Activated CD8-positive, alpha-beta T cell treated with anti-CD3 and anti-CD28 coated beads for 36 hours (primary cell): ENCODE data around the gene BMP7. TPM values are rescaled to one million over a fixed set of nuclear protein-coding genes. Genes with fewer than 3 reads are reported as not detected.

ENCODE experiments used
- ATAC-seq: fragments of 200-7000 bp; cut with Tn5 transposase; one replicate; pipeline ENCODE4 v1.10.0; 2021; ENCODE audit warnings: mild to moderate bottlenecking, moderate library complexity
- CTCF ChIA-PET: fragments of 350-600 bp; sonication (Branson Sonifier 250); formaldehyde crosslinking; loops from one replicate; lab custom pipeline; 2021; ENCODE audit warnings: antibody characterized with exemption; lab: Charles Lee
- POLR2A ChIA-PET: fragments of 350-600 bp; sonication (Branson Sonifier 250); formaldehyde crosslinking; loops from one replicate; lab custom pipeline; 2021; ENCODE audit warnings: antibody characterized with exemption; lab: Charles Lee
- DNase-seq: peaks from one replicate; pipeline ENCODE4 v3.0.0-alpha.2; 2020
- H3K27ac Mint-ChIP-seq: one replicate; pipeline ENCODE4 v1.8.0; 2021; ENCODE audit warnings: mild to moderate bottlenecking, mixed read lengths
- H3K27me3 Mint-ChIP-seq: one replicate; pipeline ENCODE4 v1.8.0; 2021; ENCODE audit warnings: mixed read lengths
- H3K36me3 Mint-ChIP-seq: one replicate; pipeline ENCODE4 v1.8.0; 2021; ENCODE audit warnings: low read depth, mixed read lengths
- H3K4me1 Mint-ChIP-seq: one replicate; pipeline ENCODE4 v1.8.0; 2021; ENCODE audit warnings: low read depth, mixed read lengths
- H3K4me3 Mint-ChIP-seq: one replicate; pipeline ENCODE4 v1.8.0; 2021; ENCODE audit warnings: mild to moderate bottlenecking, moderate library complexity, mixed read lengths
- H3K9me3 Mint-ChIP-seq: one replicate; pipeline ENCODE4 v1.8.0; 2021; ENCODE audit warnings: mixed read lengths
- intact Hi-C: fragments of 100-400 bp; cut with micrococcal nuclease; formaldehyde crosslinking; loops from one replicate; pipeline ENCODE4 v1.10.0; 2022
- total RNA-seq, 2 experiments: library from RNA; stranded (reverse); gene quantifications; one replicate each; pipeline ENCODE4 v1.2.3, GENCODE V29; 2021
- TF ChIP-seq, protein P1 (sequence below): fragments of 200-600 bp; IDR thresholded peaks from one replicate; pipeline ENCODE4 v1.8.0; 2022; ENCODE audit warnings: antibody characterized with exemption, mild to moderate bottlenecking

BMP7 gene
- total RNA-seq, 2 experiments from 2014 or later = not detected

DNA sequence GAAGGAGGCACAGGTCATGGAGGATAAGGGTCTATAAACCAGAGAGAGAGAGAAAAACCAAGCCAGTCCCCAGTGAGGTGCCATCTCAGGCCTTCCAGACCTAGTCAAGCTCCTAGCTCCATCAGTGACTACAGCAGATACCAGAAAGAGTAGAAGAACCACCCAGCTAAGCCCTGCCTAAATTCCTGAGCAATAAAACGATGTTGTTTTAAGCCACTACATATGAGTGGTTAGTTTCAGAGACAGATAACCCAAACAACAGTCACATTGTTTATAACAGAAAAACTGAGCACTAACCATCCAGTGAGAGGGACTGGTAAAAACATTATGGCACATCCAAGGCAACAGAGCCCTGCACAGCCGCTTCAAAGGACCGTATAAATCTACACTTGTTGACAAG lies 59.2 kb downstream of the BMP7 start:
- H3K9me3 Mint-ChIP-seq = peaks cover 7% of the 10 kb centered on the region
- DNase-seq (no peak), ATAC-seq (no peak)
- no peak overlapping the region for H3K27ac Mint-ChIP-seq
- ChIA-PET POLR2A (no interaction called here), CTCF (no interaction called here)
- intact Hi-C loops = no loop called here
- TF ChIP-seq, protein P1, sequence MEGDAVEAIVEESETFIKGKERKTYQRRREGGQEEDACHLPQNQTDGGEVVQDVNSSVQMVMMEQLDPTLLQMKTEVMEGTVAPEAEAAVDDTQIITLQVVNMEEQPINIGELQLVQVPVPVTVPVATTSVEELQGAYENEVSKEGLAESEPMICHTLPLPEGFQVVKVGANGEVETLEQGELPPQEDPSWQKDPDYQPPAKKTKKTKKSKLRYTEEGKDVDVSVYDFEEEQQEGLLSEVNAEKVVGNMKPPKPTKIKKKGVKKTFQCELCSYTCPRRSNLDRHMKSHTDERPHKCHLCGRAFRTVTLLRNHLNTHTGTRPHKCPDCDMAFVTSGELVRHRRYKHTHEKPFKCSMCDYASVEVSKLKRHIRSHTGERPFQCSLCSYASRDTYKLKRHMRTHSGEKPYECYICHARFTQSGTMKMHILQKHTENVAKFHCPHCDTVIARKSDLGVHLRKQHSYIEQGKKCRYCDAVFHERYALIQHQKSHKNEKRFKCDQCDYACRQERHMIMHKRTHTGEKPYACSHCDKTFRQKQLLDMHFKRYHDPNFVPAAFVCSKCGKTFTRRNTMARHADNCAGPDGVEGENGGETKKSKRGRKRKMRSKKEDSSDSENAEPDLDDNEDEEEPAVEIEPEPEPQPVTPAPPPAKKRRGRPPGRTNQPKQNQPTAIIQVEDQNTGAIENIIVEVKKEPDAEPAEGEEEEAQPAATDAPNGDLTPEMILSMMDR = no peak
- H3K4me1 Mint-ChIP-seq = no peaks in the 10 kb centered on the region
- peaks cover 4% of the 10 kb centered on the region for H3K27me3 Mint-ChIP-seq
- H3K4me3 Mint-ChIP-seq = no peak overlapping the region
- no peaks in the 10 kb centered on the region for H3K36me3 Mint-ChIP-seq

DNA sequence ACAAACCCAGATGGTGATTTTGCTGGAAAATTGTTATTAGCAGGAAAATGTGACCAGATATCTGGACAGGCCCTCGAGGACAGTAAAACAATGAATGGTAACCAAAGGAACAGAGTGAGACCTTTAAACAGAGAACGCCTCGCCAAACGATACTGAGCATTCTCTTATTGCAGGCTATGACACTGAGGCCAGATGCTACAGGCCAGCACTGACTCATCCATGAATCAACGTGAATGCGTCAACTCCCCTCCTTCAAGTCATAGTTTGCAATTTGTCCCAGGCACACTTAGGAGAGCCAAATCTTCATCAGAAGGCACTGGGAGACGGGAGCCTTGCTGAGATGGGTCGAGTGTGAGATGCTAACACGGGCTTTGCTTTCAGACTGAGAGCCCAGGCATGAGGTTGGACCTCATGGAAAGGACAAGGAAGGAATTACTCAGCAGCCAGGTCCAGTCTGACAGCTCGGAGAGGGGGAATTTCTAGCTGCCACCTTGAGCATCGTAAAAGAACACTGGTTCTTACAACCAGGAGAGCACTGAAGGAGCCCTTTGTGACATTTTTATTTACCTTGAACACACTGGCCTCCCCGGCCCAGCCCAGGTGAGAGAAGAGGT lies 60.7 kb downstream of the BMP7 start:
- DNase-seq (no peak), ATAC-seq (no peak)
- Mint-ChIP-seq H3K27me3 (peaks cover 2% of the 10 kb centered on the region), H3K27ac (no peak overlapping the region), H3K4me1 (no peaks in the 10 kb centered on the region), H3K36me3 (no peaks in the 10 kb centered on the region), H3K4me3 (no peak overlapping the region), H3K9me3 (peaks cover 7% of the 10 kb centered on the region)
- TF ChIP-seq, protein P1 = no peak
- intact Hi-C loops = no loop called here
- ChIA-PET POLR2A (no interaction called here), CTCF (no interaction called here)

DNA sequence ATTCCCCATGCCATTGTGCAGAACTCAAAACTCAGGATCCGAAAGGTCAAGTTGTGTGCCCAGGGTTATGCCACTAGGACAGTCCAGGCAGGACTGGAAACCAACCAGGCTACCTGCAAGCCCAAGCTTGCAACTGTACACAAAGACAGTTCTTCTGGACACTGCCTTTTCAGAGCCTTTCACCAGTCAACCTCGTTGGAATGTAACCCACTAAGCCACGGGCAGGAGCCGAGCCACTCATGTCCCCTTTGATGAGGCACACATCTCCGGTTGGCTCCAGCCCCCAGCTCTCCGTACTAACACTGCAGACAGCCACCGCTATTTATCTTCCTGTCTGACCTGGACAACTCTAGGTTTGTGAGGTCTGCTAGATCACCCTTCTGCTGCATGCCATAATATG lies 62.5 kb downstream of the BMP7 start:
- no peak overlapping the region for H3K27ac Mint-ChIP-seq
- no peak overlapping the region for H3K4me3 Mint-ChIP-seq
- H3K36me3 Mint-ChIP-seq = no peaks in the 10 kb centered on the region
- TF ChIP-seq, protein P1 = no peak
- H3K9me3 Mint-ChIP-seq = peaks cover 7% of the 10 kb centered on the region
- ChIA-PET CTCF (no interaction called here), POLR2A (no interaction called here)
- peaks cover 2% of the 10 kb centered on the region for H3K27me3 Mint-ChIP-seq
- no peak for DNase-seq
- no peaks in the 10 kb centered on the region for H3K4me1 Mint-ChIP-seq
- no peak for ATAC-seq
- intact Hi-C loops = no loop called here

DNA sequence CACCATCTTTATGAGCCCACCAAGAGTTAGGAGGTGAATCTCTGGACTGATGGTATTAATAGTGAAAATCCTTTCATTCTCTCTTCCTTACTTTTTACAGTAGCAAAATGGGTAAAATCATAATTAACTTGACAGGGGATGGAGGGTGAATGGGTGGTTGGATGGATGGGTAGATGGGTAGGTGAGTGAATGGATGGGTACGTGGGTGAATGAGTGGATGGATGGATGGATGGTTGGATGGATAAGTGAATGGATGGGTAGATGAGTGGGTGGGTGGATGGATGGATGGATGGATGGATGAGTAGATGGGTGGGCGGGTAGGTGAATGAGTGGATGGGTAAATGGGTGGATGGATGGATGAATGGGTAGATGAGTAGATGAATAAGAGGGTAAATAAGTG lies 63.2 kb downstream of the BMP7 start:
- intact Hi-C loops = no loop called here
- H3K9me3 Mint-ChIP-seq = peaks cover 7% of the 10 kb centered on the region
- H3K27ac Mint-ChIP-seq = no peak overlapping the region
- no peak for ATAC-seq
- H3K27me3 Mint-ChIP-seq = peaks cover 2% of the 10 kb centered on the region
- ChIA-PET CTCF (no interaction called here), POLR2A (no interaction called here)
- H3K4me3 Mint-ChIP-seq = no peak overlapping the region
- TF ChIP-seq, protein P1 = no peak
- DNase-seq = no peak
- H3K36me3 Mint-ChIP-seq = no peaks in the 10 kb centered on the region
- H3K4me1 Mint-ChIP-seq = no peaks in the 10 kb centered on the region

DNA sequence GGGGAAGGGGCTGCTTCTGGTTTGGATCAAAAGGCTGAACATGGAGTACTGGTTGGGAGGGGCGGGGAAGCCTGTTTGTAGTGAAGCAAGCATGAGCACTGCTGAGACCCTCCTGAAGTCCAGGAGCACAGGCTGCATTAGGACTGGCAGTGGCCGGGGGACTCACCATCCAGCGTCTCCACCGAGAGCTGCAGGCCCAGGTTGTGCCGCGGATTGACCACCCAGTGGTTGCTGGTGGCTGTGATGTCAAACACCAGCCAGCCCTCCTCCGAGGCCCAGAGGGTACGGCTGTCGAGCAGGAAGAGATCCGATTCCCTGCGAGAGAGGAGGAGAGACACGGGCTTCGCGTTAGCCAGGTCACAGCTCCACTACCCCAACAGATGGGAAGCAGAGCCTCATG lies 64.1 kb downstream of the BMP7 start:
- Mint-ChIP-seq H3K27ac (no peak overlapping the region), H3K36me3 (no peaks in the 10 kb centered on the region), H3K27me3 (peaks cover 2% of the 10 kb centered on the region), H3K4me1 (no peaks in the 10 kb centered on the region), H3K4me3 (no peak overlapping the region), H3K9me3 (peaks cover 6% of the 10 kb centered on the region)
- ATAC-seq (no peak), DNase-seq (no peak)
- intact Hi-C loops = no loop called here
- CTCF ChIA-PET = no interaction called here
- TF ChIP-seq, protein P1 = no peak
- POLR2A ChIA-PET = no interaction called here
